ENCODE results near the gene ITLN2. TPM values are rescaled to one million over a fixed set of nuclear protein-coding genes. Genes with fewer than 3 reads are reported as not detected.

ITLN2 gene
- total and polyA plus RNA-seq, 9 of the 15 experiments (the other 6 are each of a cell fraction or from before 2014, with no cell fraction given): not detected

- in situ Hi-C loops (cut with MboI) (loop anchor here (10.0 kb wide), 1 partner anchor 101 kb away; the partner anchor contains the start of gene KLHDC9), intact Hi-C loops (cut with micrococcal nuclease) (loop anchor here (5.0 kb wide), 1 partner anchor 311 kb away; no protein-coding TSS in a partner anchor)
- Histone ChIP-seq H3K4me2 (ENCODE audit: insufficient read depth, low read length) (no peak overlapping the region), H3K9me3 (replicated peaks; ENCODE audit: control insufficient read depth, insufficient read depth, low read depth, low read length) (no peaks in the 10 kb centered on the region), H3K9ac (ENCODE audit: insufficient read depth in 1 of 2, low read depth in 2 of 2, low read length in 2 of 2) (no peak overlapping the region), H3K36me3 (ENCODE audit: control insufficient read depth, insufficient read depth, low read length) (peaks cover 25% of the 10 kb centered on the region), H3K79me2 (ENCODE audit: control insufficient read depth, insufficient read depth, low read length) (no peaks in the 10 kb centered on the region), H3K27me3 (ENCODE audit: control insufficient read depth in 2 of 2, insufficient read depth in 2 of 2, low read length in 2 of 2) (no peaks in the 10 kb centered on the region), H4K20me1 (replicated peaks; ENCODE audit: control insufficient read depth, insufficient read depth, low read length) (0 out of 2 replicates have a peak, but pooled peaks cover 3% of the 10 kb centered on the region), H2AFZ (ENCODE audit: low read depth, low read length) (no peak overlapping the region), H3K9me1 (ENCODE audit: control insufficient read depth, insufficient read depth, low read length) (no peaks in the 10 kb centered on the region), H3K4me1 (replicated peaks in 1 of 2; ENCODE audit: control insufficient read depth in 2 of 2, insufficient read depth in 2 of 2, low read length in 2 of 2) (peaks cover 14 to 25% of the 10 kb centered on the region in 2 experiments; a peak in 4 of 5 replicates), H3K4me3 (no peak overlapping the region), H3K27ac (ENCODE audit: extremely low read depth, low read depth, low read length) (no peak overlapping the region)
- ChIA-PET POLR2A (no interaction called here), CTCF (ENCODE audit: low intra/inter-chr PET ratio) (interaction anchor here (0.8 to 1.1 kb wide), 2 partner anchors 104 to 146 kb away, joined by 3 to 5 read pairs; partner anchors contain the start of gene KLHDC9)
- BruUV-seq (replicated peaks): no TSS peak
- FAIRE-seq (no peak), ATAC-seq (peak; percentile 13; the same call in 2 of the 3 replicates), DNase-seq (ENCODE audit: extremely low read depth in 1 of 4, low spot score in 3 of 4) (peak in 1 of 4 experiments; percentile 54)
- WGBS (ENCODE audit: insufficient coverage, low coverage, missing lambda C conversion rate): 80% methylated on average over 10 of the region's 14 CpGs
- TF ChIP-seq DEAF1 (CRISPR knock-in tag; IDR thresholded peaks at IDR 0.05) (0 out of 2 replicates have a peak, but pooled peaks have one; percentile 24), ADNP (tag; IDR thresholded peaks at IDR 0.05) (no peak), REST (IDR thresholded peaks at IDR 0.05; ENCODE audit: borderline replicate concordance) (peak; percentile 36; the same call in 1 of the 2 replicates), REST (CRISPR knock-in tag; IDR thresholded peaks at IDR 0.05; ENCODE audit: low read depth) (no peak), ARID3A (IDR thresholded peaks at IDR 0.05; ENCODE audit: borderline replicate concordance, low read depth, low read length) (0 out of 2 replicates have a peak, but pooled peaks have one; percentile 26), CTCF (IDR thresholded peaks at IDR 0.05 in 2 of 3, conservative IDR thresholded peaks at IDR 0.05 in 1 of 3; ENCODE audit: insufficient read depth in 2 of 3, low read depth in 1 of 3, low read length in 3 of 3) (peak; percentile 33 to 58 (median 44); a peak in 3 of 6 replicates)
Observed at GRCh38 chr1:160993544-160994193, 39.1 kb upstream of the ITLN2 start.
